Stimulated activated CD8-positive, alpha-beta memory T cell treated with anti-CD3 and anti-CD28 coated beads, Interleukin-7, amount 100 ng/mL, for 48 hours (primary cell): Measurements from ENCODE around the gene TRMT2B.
"Not testable (repeated sequence)": the region's sequence is repeated elsewhere in the genome, so short reads cannot be mapped to it uniquely, and the experiment has no call there.

Experiments used
- DNase-seq, 2 donors: peaks; one replicate each; pipeline ENCODE4 v3.0.0-alpha.2; 2020; ENCODE audit warnings: low read depth in 1 of 2; ENCODE audit errors: extremely low read depth in 1 of 2

TRMT2B gene, protein sequence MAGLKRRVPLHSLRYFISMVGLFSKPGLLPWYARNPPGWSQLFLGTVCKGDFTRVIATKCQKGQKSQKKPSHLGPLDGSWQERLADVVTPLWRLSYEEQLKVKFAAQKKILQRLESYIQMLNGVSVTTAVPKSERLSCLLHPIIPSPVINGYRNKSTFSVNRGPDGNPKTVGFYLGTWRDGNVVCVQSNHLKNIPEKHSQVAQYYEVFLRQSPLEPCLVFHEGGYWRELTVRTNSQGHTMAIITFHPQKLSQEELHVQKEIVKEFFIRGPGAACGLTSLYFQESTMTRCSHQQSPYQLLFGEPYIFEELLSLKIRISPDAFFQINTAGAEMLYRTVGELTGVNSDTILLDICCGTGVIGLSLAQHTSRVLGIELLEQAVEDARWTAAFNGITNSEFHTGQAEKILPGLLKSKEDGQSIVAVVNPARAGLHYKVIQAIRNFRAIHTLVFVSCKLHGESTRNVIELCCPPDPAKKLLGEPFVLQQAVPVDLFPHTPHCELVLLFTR

GRCh38 chrX:101051549-101052302 is at the start of gene TRMT2B:
TSS of gene TRMT2B (minus strand) at chrX:101052111. CDS start at chrX:101042289, 9,822 bp downstream.
- peak; percentile 42 to 67 for DNase-seq

- peak; percentile 85 to 87 for DNase-seq
These were observed 45.9 kb upstream of the TRMT2B start, which contains the start of gene CENPI for GRCh38 chrX:101097546-101098453. TSS of gene CENPI (plus strand) at chrX:101098204. CDS start at chrX:101101071, 2,867 bp downstream.

DNA sequence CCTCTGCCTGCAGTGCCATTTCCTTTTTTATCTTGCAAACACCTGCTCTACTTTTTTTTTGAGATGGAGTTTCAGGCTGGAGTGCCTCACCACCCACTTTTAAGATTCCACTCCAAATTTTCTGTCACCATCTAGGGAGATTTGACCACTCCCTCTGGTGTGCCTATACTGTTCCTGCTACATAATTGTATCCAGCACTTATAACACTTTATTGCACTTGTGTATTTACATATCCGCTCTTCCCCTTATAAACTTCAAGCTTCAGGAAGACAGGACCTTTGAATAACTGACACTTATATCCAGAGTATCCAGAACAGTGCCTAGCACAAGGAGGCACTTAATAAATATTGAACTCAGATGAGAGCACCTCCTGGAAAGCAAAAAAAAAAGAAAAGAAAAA is 39.9 kb upstream of the TRMT2B start:
- no peak for DNase-seq

DNA sequence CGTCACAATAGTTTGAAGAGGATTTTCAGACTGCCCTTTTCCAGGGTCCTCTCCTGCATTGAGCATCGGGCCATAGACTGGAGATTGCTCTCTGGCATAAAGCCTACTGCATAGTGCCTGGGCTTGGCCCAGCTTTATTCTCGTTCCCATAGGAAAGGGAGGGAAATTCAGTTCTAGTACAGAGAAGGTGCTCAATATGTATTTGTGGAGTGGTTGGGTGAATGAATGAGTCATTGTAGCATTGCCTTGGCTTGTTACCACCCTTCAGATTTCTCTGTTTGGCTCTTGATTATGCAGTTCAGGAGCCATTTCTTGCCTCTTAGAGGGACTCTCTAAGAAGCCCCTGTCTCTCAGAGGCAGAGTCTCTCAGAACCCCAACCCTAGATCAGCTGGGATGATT is 29.3 kb upstream of the TRMT2B start:
- no peak for DNase-seq

DNA sequence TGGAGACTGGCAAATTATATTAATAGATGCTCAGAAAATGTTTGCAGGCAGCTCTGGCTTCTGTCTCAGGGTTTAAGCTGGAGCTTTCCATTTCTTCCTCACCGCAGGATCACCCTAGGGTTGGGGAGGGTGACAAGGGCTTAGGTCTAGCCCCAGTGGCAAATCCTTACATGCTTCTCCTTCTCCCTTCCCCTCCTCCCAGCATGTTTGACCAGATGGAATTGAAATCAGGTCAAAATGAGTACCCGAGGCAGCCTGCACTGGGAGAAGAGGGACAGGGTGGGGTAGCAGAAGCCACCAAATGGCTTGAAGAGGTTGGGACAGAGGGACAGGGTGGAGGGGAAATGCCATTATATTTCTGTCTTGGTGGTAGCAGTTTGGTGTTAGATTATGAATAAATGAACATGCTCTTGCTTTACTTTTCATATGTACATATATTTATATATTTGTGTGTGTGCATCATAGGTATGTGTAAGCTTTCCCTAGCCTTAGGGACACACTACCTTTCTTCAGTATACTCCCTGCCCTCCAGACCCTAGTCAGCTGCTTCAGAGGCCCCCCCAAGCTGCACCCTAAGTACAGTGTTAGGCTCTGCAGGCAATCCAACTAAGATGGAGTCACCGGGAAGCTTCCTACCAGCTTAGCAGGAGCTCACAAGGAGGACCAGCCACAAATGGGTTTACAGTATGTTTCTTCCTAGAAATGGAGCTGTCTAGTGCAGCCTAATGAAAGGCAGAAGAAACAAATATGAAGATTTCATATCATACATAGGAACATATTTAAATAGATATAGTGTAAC is 28.6 kb upstream of the TRMT2B start:
- no peak for DNase-seq

- DNase-seq: no peak
These were observed 27.9 kb upstream of the TRMT2B start for GRCh38 chrX:101079736-101080270.

DNA sequence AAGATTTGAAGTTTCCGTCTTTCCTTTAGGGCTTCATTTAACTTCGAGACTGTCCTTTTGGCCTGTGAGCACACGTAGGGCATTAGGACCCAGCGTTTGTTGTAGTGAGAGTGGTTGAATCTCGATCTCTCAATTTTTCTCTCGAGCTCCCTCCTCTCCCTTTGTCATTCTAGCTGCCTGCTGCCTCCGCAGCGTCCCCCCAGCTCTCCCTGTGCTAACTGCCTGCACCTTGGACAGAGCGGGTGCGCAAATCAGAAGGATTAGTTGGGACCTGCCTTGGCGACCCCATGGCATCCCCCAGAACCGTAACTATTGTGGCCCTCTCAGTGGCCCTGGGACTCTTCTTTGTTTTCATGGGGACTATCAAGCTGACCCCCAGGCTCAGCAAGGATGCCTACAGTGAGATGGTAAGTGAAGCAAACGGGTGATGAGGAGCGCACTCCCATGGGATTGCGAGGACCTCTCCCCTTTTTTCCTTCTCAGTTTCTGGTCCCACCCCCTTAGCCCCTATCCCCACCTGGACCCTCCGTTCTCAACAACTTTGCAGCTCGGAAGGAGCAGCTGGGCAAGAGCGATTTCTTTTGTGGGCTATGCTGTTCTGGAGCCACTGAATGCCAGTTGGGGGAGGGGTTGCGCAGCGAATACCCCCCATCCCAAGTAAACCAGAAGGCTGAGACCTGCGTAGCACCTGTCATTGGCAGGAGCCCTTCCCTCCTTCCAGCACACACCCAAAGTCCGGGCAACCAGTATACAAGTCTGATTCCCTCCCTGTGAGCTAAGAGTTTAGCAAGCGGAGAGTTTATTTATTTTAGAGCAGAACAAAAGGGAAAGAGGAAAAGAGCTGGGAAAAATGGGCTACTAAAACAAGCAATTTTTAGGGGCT is 27.0 kb upstream of the TRMT2B start, which contains the start of gene TMEM35A:
TMEM35A (plus strand) TSS at position 164 of the 883 bp plus-strand sequence; CDS start at position 288, 124 bp downstream.
- DNase-seq: no peak

DNA sequence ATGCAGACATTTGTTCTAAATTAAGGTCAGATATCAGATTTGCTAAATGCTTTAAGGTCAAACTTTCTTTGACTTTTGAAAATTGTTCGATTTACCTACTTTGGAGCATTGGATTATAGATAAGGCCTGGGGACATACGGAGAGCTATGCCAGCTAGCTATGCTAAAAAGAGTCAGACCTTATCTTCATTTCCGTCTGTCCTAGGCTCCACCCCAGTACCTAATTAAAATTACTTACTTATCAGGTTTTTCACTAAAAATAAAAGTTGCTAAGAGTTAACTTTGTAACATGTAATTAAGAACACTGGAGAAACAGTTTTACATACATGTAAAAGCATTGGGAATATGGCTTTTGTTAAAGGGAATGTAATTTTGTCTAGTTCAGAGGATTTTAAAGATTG is 19.7 kb upstream of the TRMT2B start:
- no peak for DNase-seq

GRCh38 chrX:101062176-101062575 is 10.3 kb upstream of the TRMT2B start:
- DNase-seq: no peak

- DNase-seq: no peak
These were observed 5.3 kb upstream of the TRMT2B start for GRCh38 chrX:101057093-101057714.

- DNase-seq: not testable (repeated sequence)
These were observed 4.6 kb upstream of the TRMT2B start for GRCh38 chrX:101056551-101056950.

DNA sequence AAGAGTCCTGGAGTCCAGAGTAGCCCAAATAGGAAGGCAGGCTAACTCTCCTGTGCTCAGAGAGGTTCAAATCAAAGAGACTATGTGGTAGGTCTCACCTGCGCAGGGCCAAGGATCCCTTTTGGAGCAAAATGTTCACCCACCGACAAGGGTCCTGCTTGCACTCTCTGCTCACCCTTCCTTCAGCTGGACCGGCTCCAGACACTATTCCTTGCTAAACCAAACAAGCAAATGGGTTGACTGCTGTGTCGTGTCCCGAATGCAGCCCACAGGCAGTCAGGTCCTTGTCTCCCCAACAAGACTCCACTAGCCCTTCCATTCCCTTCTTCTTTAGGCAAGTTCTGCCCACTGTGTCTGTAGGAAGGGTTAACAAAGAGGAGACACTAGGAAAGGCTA is 760 bp downstream of the TRMT2B start:
- no peak for DNase-seq

- DNase-seq: no peak
These were observed 11.7 kb downstream of the TRMT2B start for GRCh38 chrX:101040197-101040596.

GRCh38 chrX:101037231-101037630 is 14.7 kb downstream of the TRMT2B start:
- no peak for DNase-seq

DNA sequence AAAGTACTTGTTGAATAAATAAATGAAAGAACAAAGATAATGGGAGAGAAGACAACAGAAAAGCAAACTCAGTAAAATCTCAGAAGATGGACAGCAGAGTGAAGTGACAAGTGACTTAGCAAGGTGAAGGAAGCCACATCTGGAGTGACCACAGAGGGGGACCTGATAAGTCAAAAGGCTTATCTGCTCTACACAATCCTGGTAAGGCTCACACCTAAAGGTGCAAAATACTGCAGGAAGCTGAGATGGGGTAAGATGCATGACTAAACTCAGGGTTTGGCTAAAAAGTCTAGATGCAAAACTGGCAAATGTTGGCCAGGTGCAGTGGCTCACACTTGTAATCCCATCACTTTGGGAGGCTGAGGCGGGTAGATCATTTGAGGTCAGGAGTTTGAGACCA is 22.2 kb downstream of the TRMT2B start:
- no peak for DNase-seq

GRCh38 chrX:101028562-101028961 is 23.3 kb downstream of the TRMT2B start:
- no peak for DNase-seq

DNA sequence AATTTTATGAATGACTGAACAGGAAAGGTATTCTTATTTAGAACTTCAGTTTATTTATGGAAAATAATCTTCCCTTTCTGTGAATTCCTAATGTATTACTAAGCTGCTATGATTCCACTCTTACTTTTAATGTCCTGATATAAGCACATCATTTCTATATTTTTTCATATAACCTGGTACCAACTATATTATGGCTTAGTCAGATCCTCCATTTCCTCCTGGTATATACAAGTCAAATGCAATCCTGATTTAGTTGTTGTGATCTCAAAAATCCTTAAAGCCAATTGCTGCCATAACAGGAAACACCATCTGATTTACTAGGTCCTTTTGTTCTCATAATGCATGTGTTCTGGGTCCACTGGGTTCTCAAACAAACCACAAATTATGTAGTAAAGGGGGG is 26.8 kb downstream of the TRMT2B start:
- DNase-seq: no peak

- no peak for DNase-seq
These were observed 29.9 kb downstream of the TRMT2B start for GRCh38 chrX:101022020-101022419.
